ENCODE results near the gene RHBDL1. TPM values are rescaled to one million over a fixed set of nuclear protein-coding genes. Genes with fewer than 3 reads are reported as not detected.

RHBDL1 gene
- total and polyA plus RNA-seq, 10 of the 15 experiments (the other 5 are each of a cell fraction or from before 2014, with no cell fraction given), result 0.04 to 1.3 (median 0.65) TPM; not detected in 5

- ChIA-PET RAD21 (ENCODE audit: unreplicated experiment) (interaction anchor here (0.5 kb wide), 1 partner anchor 317 kb away, joined by 4 read pairs; no protein-coding TSS in a partner anchor), POLR2A (no interaction called here), CTCF (interaction anchor here (0.6 to 1.3 kb wide), 3 partner anchors 31 to 210 kb away, joined by 3 to 5 read pairs (median 4); no protein-coding TSS in a partner anchor), SMC1A (ENCODE audit: uncharacterized antibody, unreplicated experiment) (no interaction called here)
- BruUV-seq (replicated peaks), result no TSS peak
- Histone ChIP-seq H3K9ac (ENCODE audit: control insufficient read depth, insufficient read depth, low read length) (no peak overlapping the region), H3K27me3 (replicated peaks in 1 of 2; ENCODE audit: control insufficient read depth in 2 of 2, insufficient read depth in 2 of 2, low read length in 1 of 2) (no peaks in the 10 kb centered on the region; a peak in 2 of 4 replicates), H3K4me2 (ENCODE audit: control insufficient read depth, insufficient read depth) (no peak overlapping the region), H3K4me1 (ENCODE audit: control insufficient read depth, insufficient read depth, low read length) (no peaks in the 10 kb centered on the region), H3K4me3 (no peak overlapping the region), H3K27ac (ENCODE audit: control insufficient read depth, insufficient read depth) (no peak overlapping the region), H3K9me3 (replicated peaks; ENCODE audit: control insufficient read depth, insufficient read depth, low read length) (no peaks in the 10 kb centered on the region), H3K36me3 (ENCODE audit: control insufficient read depth in 2 of 2, insufficient read depth in 2 of 2, low read length in 1 of 2) (no peaks in the 10 kb centered on the region), H3K79me2 (ENCODE audit: control insufficient read depth, insufficient read depth, low read length) (no peaks in the 10 kb centered on the region), H4K20me1 (ENCODE audit: control insufficient read depth, insufficient read depth) (no peaks in the 10 kb centered on the region), H2AFZ (ENCODE audit: control insufficient read depth, low read depth, low read length) (no peak overlapping the region)
- ATAC-seq (no peak), DNase-seq (ENCODE audit: low read depth, low spot score) (no peak), FAIRE-seq (no peak)
- in situ Hi-C loops (cut with MboI), result loop anchor here (5.0 kb wide), 1 partner anchor 77 kb away; the partner anchor contains the start of genes CHTF18 and RPUSD1
- WGBS (ENCODE audit: insufficient coverage, insufficient replicate concordance, low lambda C conversion rate, missing lambda C conversion rate), result 25% methylated on average over 21 of the region's 21 CpGs
- intact Hi-C loops (cut with micrococcal nuclease; ENCODE audit: unreplicated experiment), result loop anchor here (1.0 to 2.0 kb wide), 2 partner anchors 75 to 392 kb away; no protein-coding TSS in a partner anchor
- TF ChIP-seq FOXK2 (IDR thresholded peaks at IDR 0.05), result no peak
Measured at GRCh38 chr16:710500-711075, 35.1 kb downstream of the RHBDL1 start.

- H3K27me3 ChIP-seq (replicated peaks in 1 of 2; ENCODE audit: control insufficient read depth in 2 of 2, insufficient read depth in 2 of 2, low read length in 1 of 2), result no peaks in the 10 kb centered on the region; a peak in 2 of 4 replicates
- BruUV-seq (replicated peaks), result no TSS peak
- no peaks in the 10 kb centered on the region for H3K36me3 ChIP-seq (ENCODE audit: control insufficient read depth in 2 of 2, insufficient read depth in 2 of 2, low read length in 1 of 2)
- no peak for DNase-seq (ENCODE audit: low read depth, low spot score)
- CTCF ChIA-PET, result interaction anchor here (0.6 to 1.3 kb wide), 3 partner anchors 30 to 209 kb away, joined by 3 to 5 read pairs (median 4); no protein-coding TSS in a partner anchor
- H3K4me3 ChIP-seq, result no peak overlapping the region
- no peaks in the 10 kb centered on the region for H3K4me1 ChIP-seq (ENCODE audit: control insufficient read depth, insufficient read depth, low read length)
- in situ Hi-C loops (cut with MboI), result loop anchor here (5.0 kb wide), 1 partner anchor 76 kb away; the partner anchor contains the start of genes CHTF18 and RPUSD1
- H3K9ac ChIP-seq (ENCODE audit: control insufficient read depth, insufficient read depth, low read length), result no peak overlapping the region
- 43% methylated on average over 12 of the region's 12 CpGs for WGBS (ENCODE audit: insufficient coverage, insufficient replicate concordance, low lambda C conversion rate, missing lambda C conversion rate)
- no peak for FAIRE-seq
- SMC1A ChIA-PET (ENCODE audit: uncharacterized antibody, unreplicated experiment), result no interaction called here
- no peak overlapping the region for H3K4me2 ChIP-seq (ENCODE audit: control insufficient read depth, insufficient read depth)
- RAD21 ChIA-PET (ENCODE audit: unreplicated experiment), result no interaction called here
- POLR2A ChIA-PET, result no interaction called here
- no peaks in the 10 kb centered on the region for H3K9me3 ChIP-seq (replicated peaks; ENCODE audit: control insufficient read depth, insufficient read depth, low read length)
- H4K20me1 ChIP-seq (ENCODE audit: control insufficient read depth, insufficient read depth), result no peaks in the 10 kb centered on the region
- intact Hi-C loops (cut with micrococcal nuclease; ENCODE audit: unreplicated experiment), result loop anchor here (1.0 to 2.0 kb wide), 2 partner anchors 74 to 392 kb away; no protein-coding TSS in a partner anchor
- no peak overlapping the region for H2AFZ ChIP-seq (ENCODE audit: control insufficient read depth, low read depth, low read length)
- ATAC-seq, result no peak
- no peaks in the 10 kb centered on the region for H3K79me2 ChIP-seq (ENCODE audit: control insufficient read depth, insufficient read depth, low read length)
- no peak overlapping the region for H3K27ac ChIP-seq (ENCODE audit: control insufficient read depth, insufficient read depth)
- TF ChIP-seq CBFB (IDR thresholded peaks at IDR 0.05; ENCODE audit: low read depth) (no peak), NR2C2 (IDR thresholded peaks at IDR 0.05; ENCODE audit: borderline replicate concordance, control insufficient read depth, insufficient read length, low read depth) (no peak), NR2F1 (conservative IDR thresholded peaks at IDR 0.05) (no peak), ZNF217 (IDR thresholded peaks at IDR 0.05) (no peak), ETV6 (conservative IDR thresholded peaks at IDR 0.05 in 1 of 2, IDR thresholded peaks at IDR 0.05 in 1 of 2; ENCODE audit: borderline replicate concordance in 1 of 2, low read depth in 1 of 2) (no peak), FOS (IDR thresholded peaks at IDR 0.05; ENCODE audit: borderline replicate concordance, extremely low read depth, insufficient read length) (no peak), ELK1 (IDR thresholded peaks at IDR 0.05; ENCODE audit: low read depth, low read length) (no peak), ZNF687 (IDR thresholded peaks at IDR 0.05) (no peak), KDM1A (IDR thresholded peaks at IDR 0.05; ENCODE audit: borderline replicate concordance) (no peak), NFIC (IDR thresholded peaks at IDR 0.05; ENCODE audit: low read depth, low read length) (no peak), ZNF24 (IDR thresholded peaks at IDR 0.05) (no peak)
Measured at GRCh38 chr16:711084-711483, 35.6 kb downstream of the RHBDL1 start.
